Cardiac fibroblast (primary cell): ENCODE data around the gene ADRB2.

ENCODE experiments used
- DNase-seq, 2 donors: peaks; one replicate each; pipeline versions ENCODE4 v3.0.0 to v3.0.0-alpha.2; 2010; ENCODE audit warnings: low read depth in 2 of 2
- H3K4me3 ChIP-seq, 2 donors: replicated peaks in 1 of 2; 1 replicate in 1 of 2; 2 replicates in 1 of 2; pipeline ENCODE4 v1.5.1; 2011; ENCODE audit warnings: low read depth in 2 of 2, low read length in 2 of 2, mild to moderate bottlenecking in 2 of 2, moderate library complexity in 1 of 2
- CTCF ChIP-seq: IDR thresholded peaks from one replicate; pipeline ENCODE4 v1.5.1; 2011; ENCODE audit warnings: low read depth, mild to moderate bottlenecking, low read length, inconsistent platforms

The ADRB2 gene

GRCh38 chr5:148788636-148789035 lies 37.8 kb upstream of the ADRB2 start:
- no peak for TF ChIP-seq CTCF
- no peak overlapping the region for H3K4me3 ChIP-seq
- DNase-seq = no peak

GRCh38 chr5:148790545-148791333 lies 35.7 kb upstream of the ADRB2 start:
- no peak for TF ChIP-seq CTCF
- H3K4me3 ChIP-seq = no peak overlapping the region
- DNase-seq = peak in 1 of 2 donors; percentile 38

GRCh38 chr5:148791334-148791667 lies 35.1 kb upstream of the ADRB2 start:
- DNase-seq = peak in 1 of 2 donors; percentile 68
- H3K4me3 ChIP-seq = no peak overlapping the region
- no peak for TF ChIP-seq CTCF

- no peak for TF ChIP-seq CTCF
- no peak overlapping the region for H3K4me3 ChIP-seq
- no peak for DNase-seq
These were observed 34.7 kb upstream of the ADRB2 start for GRCh38 chr5:148791696-148792095.

- no peak for DNase-seq
- no peak for TF ChIP-seq CTCF
- no peak overlapping the region for H3K4me3 ChIP-seq
These were observed 33.7 kb upstream of the ADRB2 start for GRCh38 chr5:148792744-148793143.

- no peak for TF ChIP-seq CTCF
- peak in 1 of 2 donors; percentile 47 for DNase-seq
- H3K4me3 ChIP-seq = no peak overlapping the region
These were observed 33.1 kb upstream of the ADRB2 start for GRCh38 chr5:148793261-148793660.

GRCh38 chr5:148794275-148794674 lies 32.1 kb upstream of the ADRB2 start:
- peak; percentile 51 to 62 for DNase-seq
- TF ChIP-seq CTCF = no peak
- no peak overlapping the region for H3K4me3 ChIP-seq
